H1 (cell line): ENCODE data around the gene LILRA1. TPM values are rescaled to one million over a fixed set of nuclear protein-coding genes. Genes with fewer than 3 reads are reported as not detected.
"Not testable (repeated sequence)": the region's sequence is repeated elsewhere in the genome, so short reads cannot be mapped to it uniquely, and the experiment has no call there.

Experiments
- CTCF ChIA-PET: fragments of 300-600 bp; sonication (Branson Sonifier 250); formaldehyde crosslinking; loops from one replicate; lab custom pipeline; 2021; ENCODE audit not compliant: partially characterized antibody; lab: Charles Lee
- POLR2A ChIA-PET: fragments of 300-600 bp; sonication (Branson Sonifier 250); formaldehyde crosslinking; loops from one replicate; lab custom pipeline; 2021; ENCODE audit warnings: inconsistent platforms; ENCODE audit not compliant: partially characterized antibody; lab: Charles Lee
- DNase-seq, 2 experiments: peaks; one replicate each; pipeline versions ENCODE4 v3.0.0 to v3.0.0-alpha.2; 2010 to 2022; ENCODE audit warnings: low spot score in 2 of 2, low read depth in 1 of 2, mixed read lengths in 1 of 2
- FAIRE-seq: peaks from 2 replicates; lab custom pipeline; 2011; peaks lifted over from hg19 to GRCh38; lab: Jason Lieb, UNC
- H2AFZ ChIP-seq: 2 replicates; pipeline ENCODE4 v1.8.1; 2012; ENCODE audit warnings: low read length, inconsistent platforms
- H2AK5ac ChIP-seq: 2 replicates; pipeline ENCODE4 v1.6.1; 2013; ENCODE audit warnings: low read depth, low read length
- H2BK120ac ChIP-seq: replicated peaks from 2 replicates; pipeline ENCODE3; 2013; ENCODE audit warnings: low read depth, low read length, inconsistent platforms
- H2BK12ac ChIP-seq: 2 replicates; pipeline ENCODE4 v1.6.1; 2013; ENCODE audit warnings: low read depth, low read length
- H2BK15ac ChIP-seq: 2 replicates; pipeline ENCODE4 v1.6.1; 2013; ENCODE audit warnings: low read length
- H2BK20ac ChIP-seq: 2 replicates; pipeline ENCODE4 v1.6.1; 2013; ENCODE audit warnings: low read length
- H2BK5ac ChIP-seq: 2 replicates; pipeline ENCODE4 v1.6.1; 2013; ENCODE audit warnings: low read depth, low read length
- H3K14ac ChIP-seq: 2 replicates; pipeline ENCODE4 v1.6.1; 2013; ENCODE audit warnings: inconsistent platforms; ENCODE audit not compliant: insufficient read length
- H3K18ac ChIP-seq: 2 replicates; pipeline ENCODE4 v1.6.1; 2013; ENCODE audit warnings: low read length; ENCODE audit errors: extremely low read depth
- H3K23ac ChIP-seq: 2 replicates; pipeline ENCODE4 v1.6.1; 2013; ENCODE audit warnings: inconsistent platforms; ENCODE audit not compliant: insufficient read length
- H3K23me2 ChIP-seq: 2 replicates; pipeline ENCODE4 v1.6.1; 2013; ENCODE audit warnings: low read depth, low read length
- H3K27ac ChIP-seq: 2 replicates; pipeline ENCODE4 v1.6.1; 2011; ENCODE audit warnings: low read depth, low read length, inconsistent platforms
- H3K27me3 ChIP-seq, 4 experiments: replicated peaks in 1 of 4; 1 replicate in 1 of 4; 2 replicates in 3 of 4; pipeline versions ENCODE4 v1.6.1 to v1.8.1; 2011 to 2013; ENCODE audit warnings: low read length in 3 of 4, mild to moderate bottlenecking in 3 of 4, inconsistent platforms in 2 of 4, mixed read lengths in 2 of 4, moderate library complexity in 1 of 4; ENCODE audit not compliant: control insufficient read depth in 3 of 4, insufficient read depth in 3 of 4; ENCODE audit errors: extremely low read depth in 1 of 4
- H3K36me3 ChIP-seq, 4 experiments: 2 replicates each; pipeline versions ENCODE4 v1.6.1 to v1.8.1; 2011 to 2013; ENCODE audit warnings: mild to moderate bottlenecking in 4 of 4, low read length in 3 of 4, moderate library complexity in 2 of 4, control low read depth in 1 of 4, inconsistent platforms in 1 of 4; ENCODE audit not compliant: insufficient read depth in 4 of 4, control insufficient read depth in 2 of 4
- H3K4ac ChIP-seq: replicated peaks from 2 replicates; pipeline ENCODE3; 2013; ENCODE audit warnings: low read length, low read depth, mixed read lengths, inconsistent platforms; ENCODE audit not compliant: insufficient read length
- H3K4me1 ChIP-seq, 4 experiments: replicated peaks in 1 of 4; 1 replicate in 1 of 4; 2 replicates in 3 of 4; pipeline versions ENCODE4 v1.6.1 to v1.8.1; 2011 to 2013; ENCODE audit warnings: low read length in 3 of 4, inconsistent platforms in 2 of 4, mixed read lengths in 1 of 4; ENCODE audit not compliant: insufficient read depth in 4 of 4, control insufficient read depth in 3 of 4
- H3K4me2 ChIP-seq, 2 experiments: 2 replicates each; pipeline versions ENCODE4 v1.6.1 to v1.8.1; 2011 to 2013; ENCODE audit warnings: low read depth in 2 of 2, low read length in 2 of 2, control low read depth in 1 of 2, inconsistent platforms in 1 of 2, mild to moderate bottlenecking in 1 of 2; ENCODE audit not compliant: insufficient read depth in 1 of 2
- H3K4me3 ChIP-seq, 4 experiments: fragments of 200-600, 300-600 bp in 1 of 4; sonication (generic), shearing (Covaris generic), sonication (Bioruptor Twin) in 1 of 4; 2 replicates each; pipeline versions ENCODE4 v1.5.1 to v1.8.1; 2011 to 2016; ENCODE audit warnings: low read length in 4 of 4, low read depth in 3 of 4, control low read depth in 2 of 4, inconsistent platforms in 2 of 4, mild to moderate bottlenecking in 2 of 4, mixed read lengths in 1 of 4, moderate library complexity in 1 of 4; ENCODE audit not compliant: insufficient read depth in 2 of 4; ENCODE audit errors: extremely low read depth in 1 of 4
- H3K56ac ChIP-seq: replicated peaks from 2 replicates; pipeline ENCODE3; 2013; ENCODE audit warnings: low read depth, mild to moderate bottlenecking, mixed read lengths, low read length, inconsistent platforms; ENCODE audit not compliant: insufficient read length
- H3K79me1 ChIP-seq: 2 replicates; pipeline ENCODE4 v1.6.1; 2013; ENCODE audit warnings: low read depth, low read length, control low read depth
- H3K79me2 ChIP-seq, 2 experiments: 2 replicates each; pipeline versions ENCODE4 v1.6.1 to v1.8.1; 2012 to 2013; ENCODE audit warnings: low read length in 2 of 2, mild to moderate bottlenecking in 2 of 2, inconsistent platforms in 1 of 2; ENCODE audit not compliant: insufficient read depth in 2 of 2, control insufficient read depth in 1 of 2
- H3K9ac ChIP-seq, 4 experiments: replicated peaks in 1 of 4; 1 replicate in 1 of 4; 2 replicates in 3 of 4; pipeline versions ENCODE4 v1.6.1 to v1.8.1; 2011 to 2013; ENCODE audit warnings: low read depth in 3 of 4, low read length in 3 of 4, control low read depth in 2 of 4, mild to moderate bottlenecking in 2 of 4, moderate library complexity in 2 of 4, inconsistent platforms in 1 of 4; ENCODE audit errors: extremely low read depth in 1 of 4
- H3K9me3 ChIP-seq, 2 experiments: 2 replicates each; pipeline versions ENCODE4 v1.6.1 to v1.8.1; 2012 to 2013; ENCODE audit warnings: mild to moderate bottlenecking in 2 of 2, moderate library complexity in 2 of 2, control low read depth in 1 of 2, inconsistent platforms in 1 of 2, low read depth in 1 of 2, low read length in 1 of 2, mixed read lengths in 1 of 2; ENCODE audit not compliant: insufficient read depth in 2 of 2
- H4K20me1 ChIP-seq, 2 experiments: replicated peaks in 1 of 2; 2 replicates each; pipeline versions ENCODE3 to v1.8.1; 2011 to 2013; ENCODE audit warnings: inconsistent platforms in 2 of 2, low read length in 2 of 2, mild to moderate bottlenecking in 1 of 2; ENCODE audit not compliant: insufficient read depth in 2 of 2, control insufficient read depth in 1 of 2
- H4K5ac ChIP-seq: 2 replicates; pipeline ENCODE4 v1.6.1; 2013; ENCODE audit warnings: low read length, low read depth, mixed read lengths, inconsistent platforms; ENCODE audit not compliant: insufficient read length
- H4K8ac ChIP-seq: 2 replicates; pipeline ENCODE4 v1.8.0; 2013; ENCODE audit warnings: mild to moderate bottlenecking, moderate library complexity, low read length, inconsistent platforms; ENCODE audit not compliant: insufficient read depth; ENCODE audit errors: extremely low read depth
- H4K91ac ChIP-seq: replicated peaks from 2 replicates; pipeline ENCODE3; 2013; ENCODE audit warnings: low read length, mixed read lengths, inconsistent platforms; ENCODE audit not compliant: insufficient read length
- whole genome bisulfite sequencing, 2 experiments: shearing (Covaris generic) in 1 of 2; methylation state at CpG; one replicate each; pipeline versions ENCODE4 v1.1.6 to v1.1.7; 2013 to 2015; ENCODE audit warnings: low lambda C conversion rate in 2 of 2, mixed read lengths in 2 of 2, inconsistent platforms in 1 of 2, low coverage in 1 of 2, missing lambda C conversion rate in 1 of 2; ENCODE audit not compliant: insufficient replicate concordance in 2 of 2, insufficient coverage in 1 of 2, insufficient read length in 1 of 2; ENCODE audit errors: extremely low coverage in 1 of 2, missing lambda C conversion rate in 1 of 2; 5-methylcytosine and 5-hydroxymethylcytosine counted together
- polyA plus RNA-seq, 7 experiments: library from polyadenylated mRNA; depleted of rRNA in 3 of 7; stranded (reverse) in 5 of 7; unstranded in 2 of 7; fragments of >200 nt in 5 of 7; fragments of 200-250 nt in 2 of 7; gene quantifications; 1 replicate in 5 of 7; 2 replicates in 1 of 7; 4 replicates in 1 of 7; pipeline versions ENCODE4 v1.2.1 to v1.2.3, GENCODE V29; 2011 to 2013; ENCODE audit warnings: missing spikeins in 2 of 7, mixed read lengths in 2 of 7
- total RNA-seq: library from RNA; stranded (reverse); fragmentation: NEBNext Ultra II Directional; extraction: Animal tissue kit (Norgen Biotek cat#: 25700); gene quantifications from 2 replicates; pipeline ENCODE4 v1.2.1, GENCODE V29; 2021

The LILRA1 gene
- total and polyA plus RNA-seq, 2 of the 8 experiments (the other 6 are each of a cell fraction or from before 2014, with no cell fraction given), result not detected

DNA sequence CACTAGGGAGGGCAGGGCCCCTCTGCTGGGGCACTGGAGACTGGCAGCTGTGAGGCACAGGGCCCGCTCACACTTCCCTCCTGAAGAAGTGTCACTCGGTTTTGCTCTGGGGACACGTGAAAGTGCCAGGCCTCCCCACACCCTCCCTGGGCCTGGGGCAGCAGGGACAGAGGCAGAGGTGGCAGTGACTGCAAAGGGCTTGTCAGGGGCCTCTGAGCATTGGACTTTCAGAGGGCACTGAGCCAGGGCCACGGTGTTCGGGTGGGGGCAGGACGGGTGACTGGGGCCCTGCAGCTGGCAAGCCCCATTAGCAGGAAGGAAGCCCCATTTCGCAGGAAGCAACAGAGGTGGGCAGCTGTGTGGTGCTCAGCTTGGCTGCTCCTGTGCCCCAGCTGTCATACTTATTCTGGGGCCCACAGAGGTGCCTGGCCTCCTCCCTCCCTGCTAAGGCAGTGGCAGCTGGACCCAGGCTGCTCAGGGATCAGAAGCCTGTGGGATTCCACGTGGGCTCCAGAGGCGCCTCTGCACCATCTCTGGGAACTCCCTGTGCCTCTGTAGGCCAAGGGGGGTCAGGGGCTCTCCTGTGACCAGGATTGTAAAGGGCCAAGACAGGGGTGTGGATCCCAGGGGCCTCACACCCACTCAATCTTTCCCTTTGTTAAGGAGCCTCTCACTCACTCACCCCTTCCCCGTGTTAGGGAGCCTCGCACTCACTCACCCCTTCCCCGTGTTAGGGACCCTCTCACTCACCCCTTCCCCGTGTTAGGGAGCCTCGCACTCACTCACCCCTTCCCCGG is 31.7 kb downstream of the LILRA1 start:
- H2BK20ac ChIP-seq, H2AFZ ChIP-seq, H4K91ac ChIP-seq, H3K79me1 ChIP-seq, H4K20me1 ChIP-seq, H3K56ac ChIP-seq, H3K36me3 ChIP-seq, H3K9ac ChIP-seq, H2BK15ac ChIP-seq, H3K18ac ChIP-seq, H3K4me2 ChIP-seq, H2BK12ac ChIP-seq, DNase-seq, H3K23ac ChIP-seq, H2BK120ac ChIP-seq, H3K23me2 ChIP-seq, H3K14ac ChIP-seq, H2AK5ac ChIP-seq, H3K79me2 ChIP-seq, H4K8ac ChIP-seq, H3K4me3 ChIP-seq, POLR2A ChIA-PET, H3K4me1 ChIP-seq, H3K27me3 ChIP-seq, H4K5ac ChIP-seq, H2BK5ac ChIP-seq, H3K4ac ChIP-seq, H3K27ac ChIP-seq, FAIRE-seq: not testable (repeated sequence)
- 73% methylated on average over 9 of the region's 15 CpGs; no CpG with 5 or more reads in 1 of the 2 experiments for WGBS, 2 experiments
- CTCF ChIA-PET, result interaction anchor here (0.7 kb wide), 1 partner anchor 14 kb away, joined by 3 read pairs; no protein-coding TSS in a partner anchor
- H3K9me3 ChIP-seq, result peaks cover 57 to 71% of the 10 kb centered on the region in 2 experiments
